ENCODE results near the gene DCTN1. TPM values are rescaled to one million over a fixed set of nuclear protein-coding genes. Genes with fewer than 3 reads are reported as not detected.

The DCTN1 gene
- polyA plus RNA-seq, 3 donors: 137 to 143 (median 140) TPM

DNA sequence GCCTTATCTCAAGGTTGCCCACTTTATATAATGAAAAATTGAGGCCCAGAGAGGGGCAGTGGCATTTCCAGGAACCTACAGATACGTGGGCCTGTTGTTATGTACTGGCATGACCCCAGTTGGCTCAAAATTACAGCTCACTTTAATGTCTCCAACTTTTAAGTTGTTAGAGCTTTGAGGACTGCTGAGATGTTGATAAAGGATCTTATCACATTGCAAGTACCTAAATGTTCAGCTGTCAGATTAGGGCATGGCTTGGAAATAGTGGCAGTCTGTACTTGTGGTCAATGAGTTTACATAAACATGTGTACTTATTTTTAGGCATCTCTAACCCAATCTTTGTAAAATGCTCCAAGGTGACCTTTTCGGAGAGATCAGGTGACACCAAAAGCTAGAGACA, 51.5 kb downstream of the DCTN1 start:
- DNase-seq (ENCODE audit: low read depth in 3 of 3, low spot score in 2 of 3): no peak

GRCh38 chr2:74328074-74328473, 52.0 kb downstream of the DCTN1 start:
- DNase-seq (ENCODE audit: low read depth in 3 of 3, low spot score in 2 of 3): no peak

- no peak for DNase-seq (ENCODE audit: low read depth in 3 of 3, low spot score in 2 of 3)
Observed at GRCh38 chr2:74327627-74328026, 52.5 kb downstream of the DCTN1 start.

GRCh38 chr2:74327199-74327598, 52.9 kb downstream of the DCTN1 start:
- no peak for DNase-seq (ENCODE audit: low read depth in 3 of 3, low spot score in 2 of 3)

- no peak for DNase-seq (ENCODE audit: low read depth in 3 of 3, low spot score in 2 of 3)
Observed at GRCh38 chr2:74325815-74326214, 54.3 kb downstream of the DCTN1 start.

DNA sequence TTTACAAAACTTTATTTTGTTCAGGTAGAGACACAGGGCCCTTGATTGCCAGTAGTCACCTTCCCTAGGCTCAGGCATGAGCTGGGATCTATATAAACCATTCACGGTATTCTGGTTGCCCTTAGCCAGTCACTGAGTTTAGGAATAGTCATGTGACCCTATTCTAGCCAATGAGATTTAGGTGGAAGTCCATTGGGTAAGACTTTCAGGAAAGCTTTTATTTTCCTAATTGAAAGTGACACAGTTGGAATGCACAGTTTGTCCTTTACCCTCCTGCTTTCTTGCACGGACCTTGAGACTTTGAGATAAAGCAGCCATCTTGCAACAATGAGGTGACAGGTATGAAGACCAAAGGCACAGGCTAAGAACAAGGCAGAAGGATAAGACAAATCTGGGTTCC, 58.4 kb downstream of the DCTN1 start:
- DNase-seq (ENCODE audit: low read depth in 3 of 3, low spot score in 2 of 3): no peak

GRCh38 chr2:74317701-74318100, 62.4 kb downstream of the DCTN1 start:
- DNase-seq (ENCODE audit: low read depth in 3 of 3, low spot score in 2 of 3): no peak

- no peak for DNase-seq (ENCODE audit: low read depth in 3 of 3, low spot score in 2 of 3)
Observed at GRCh38 chr2:74316627-74317295, 63.4 kb downstream of the DCTN1 start.

GRCh38 chr2:74314107-74314506, 66.0 kb downstream of the DCTN1 start:
- no peak for DNase-seq (ENCODE audit: low read depth in 3 of 3, low spot score in 2 of 3)

DNA sequence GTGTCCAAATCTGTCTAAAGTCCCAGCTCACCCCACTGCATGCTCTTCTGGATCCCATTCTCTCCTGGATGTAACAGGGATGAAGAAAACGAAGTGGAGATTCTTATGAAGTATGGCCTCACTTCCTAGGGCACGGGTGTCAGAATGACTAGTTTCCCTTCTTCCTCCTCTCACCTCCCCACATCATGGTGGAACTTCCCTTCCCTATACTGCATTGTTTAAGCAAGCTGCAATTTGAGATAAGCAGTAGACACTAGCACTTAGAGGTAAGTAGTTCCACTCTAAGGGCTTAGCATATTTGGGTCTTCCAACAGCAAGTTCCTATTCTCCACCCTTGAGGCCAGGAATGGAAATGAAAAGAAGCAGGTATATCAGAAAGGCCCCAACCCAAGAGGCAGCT, 66.6 kb downstream of the DCTN1 start:
- no peak for DNase-seq (ENCODE audit: low read depth in 3 of 3, low spot score in 2 of 3)

DNA sequence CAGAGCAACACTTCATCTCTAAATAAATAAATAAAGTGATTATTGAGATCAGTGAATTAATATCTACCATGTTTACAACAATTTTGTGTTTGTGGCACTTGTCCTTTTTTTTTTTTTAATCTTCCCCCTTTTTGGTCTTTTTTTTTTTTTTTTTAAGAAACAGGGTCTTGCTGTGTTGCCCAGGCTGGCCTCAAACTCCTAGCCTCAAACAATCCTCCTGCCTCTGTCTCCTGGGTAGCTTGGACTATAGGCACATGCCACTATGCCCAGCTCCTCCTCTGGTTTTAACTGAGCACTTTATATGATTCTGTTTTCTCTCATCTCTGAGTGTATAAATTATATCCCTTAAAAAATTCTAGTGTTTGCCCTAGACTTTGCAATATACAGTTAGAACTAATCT, 67.2 kb downstream of the DCTN1 start:
- DNase-seq (ENCODE audit: low read depth in 3 of 3, low spot score in 2 of 3): no peak

Other genes starting within 250 kb of the DCTN1 start
- 10 to 100 TPM; 22.6 to 28.9 (median 27.5) TPM for gene BOLA3, start 232.4 kb downstream of the DCTN1 start, polyA plus RNA-seq (ENCODE audit: insufficient read length in 3 of 3)
- 10 to 100 TPM; 96.4 to 99.9 (median 98.6) TPM for gene MOB1A, start 201.4 kb downstream of the DCTN1 start, polyA plus RNA-seq (ENCODE audit: insufficient read length in 3 of 3)
- gene MTHFD2, start 181.7 kb downstream of the DCTN1 start, polyA plus RNA-seq (ENCODE audit: insufficient read length in 3 of 3): 10 to 100 TPM; 26.9 to 31.0 (median 29.8) TPM
- gene SLC4A5, start 36.9 kb downstream of the DCTN1 start, polyA plus RNA-seq (ENCODE audit: insufficient read length in 3 of 3): 1 to 10 TPM; 1.4 to 2.2 (median 2.2) TPM
- gene C2orf81, start 41.3 kb upstream of the DCTN1 start, polyA plus RNA-seq (ENCODE audit: insufficient read length in 3 of 3): 1 to 10 TPM; 4.4 to 6.6 (median 5.7) TPM
- gene WDR54, start 41.4 kb upstream of the DCTN1 start, polyA plus RNA-seq (ENCODE audit: insufficient read length in 3 of 3): 10 to 100 TPM; 35.9 to 40.2 (median 36.5) TPM
- gene RTKN, start 61.6 kb upstream of the DCTN1 start, polyA plus RNA-seq (ENCODE audit: insufficient read length in 3 of 3): 10 to 100 TPM; 55.3 to 59.0 (median 55.9) TPM
- gene INO80B, start 74.8 kb upstream of the DCTN1 start, polyA plus RNA-seq (ENCODE audit: insufficient read length in 3 of 3): 10 to 100 TPM; 14.6 to 29.6 (median 24.2) TPM
- 100 to 1,000 TPM in 1 of 3 donors, 10 to 100 TPM in 2; 90.1 to 101 (median 96.6) TPM for gene WBP1, start 78.1 kb upstream of the DCTN1 start, polyA plus RNA-seq (ENCODE audit: insufficient read length in 3 of 3)
- gene MOGS, start 85.1 kb upstream of the DCTN1 start, polyA plus RNA-seq (ENCODE audit: insufficient read length in 3 of 3): 10 to 100 TPM; 43.6 to 56.1 (median 47.2) TPM
- gene MRPL53, start 92.4 kb upstream of the DCTN1 start, polyA plus RNA-seq (ENCODE audit: insufficient read length in 3 of 3): 10 to 100 TPM; 37.1 to 43.6 (median 38.9) TPM
- 10 to 100 TPM in 2 of 3 donors, 1 to 10 TPM in 1; 7.7 to 10.6 (median 10.1) TPM for gene CCDC142, start 102.7 kb upstream of the DCTN1 start, polyA plus RNA-seq (ENCODE audit: insufficient read length in 3 of 3)
- 10 to 100 TPM; 24.4 to 26.6 (median 24.9) TPM for gene TTC31, start 102.8 kb upstream of the DCTN1 start, polyA plus RNA-seq (ENCODE audit: insufficient read length in 3 of 3)
- 1 to 10 TPM; 1.4 to 3.5 (median 1.7) TPM for gene LBX2, start 119.3 kb upstream of the DCTN1 start, polyA plus RNA-seq (ENCODE audit: insufficient read length in 3 of 3)
- gene PCGF1, start 127.4 kb upstream of the DCTN1 start, polyA plus RNA-seq (ENCODE audit: insufficient read length in 3 of 3): 10 to 100 TPM; 27.6 to 27.8 (median 27.6) TPM
- under 1 TPM in 1 of 3 donors, not detected in 2; 0.06 TPM for gene TLX2, start 134.1 kb upstream of the DCTN1 start, polyA plus RNA-seq (ENCODE audit: insufficient read length in 3 of 3)
- under 1 TPM; 0.08 to 0.18 (median 0.12) TPM for gene DQX1, start 145.9 kb upstream of the DCTN1 start, polyA plus RNA-seq (ENCODE audit: insufficient read length in 3 of 3)
- 10 to 100 TPM; 92.5 to 99.8 (median 97.0) TPM for gene AUP1, start 149.4 kb upstream of the DCTN1 start, polyA plus RNA-seq (ENCODE audit: insufficient read length in 3 of 3)
- gene HTRA2, start 149.6 kb upstream of the DCTN1 start, polyA plus RNA-seq (ENCODE audit: insufficient read length in 3 of 3): 10 to 100 TPM; 32.3 to 35.8 (median 33.1) TPM
- gene LOXL3, start 173.6 kb upstream of the DCTN1 start, polyA plus RNA-seq (ENCODE audit: insufficient read length in 3 of 3): 1 to 10 TPM; 9.2 to 9.9 (median 9.8) TPM
- gene DOK1, start 174.4 kb upstream of the DCTN1 start, polyA plus RNA-seq (ENCODE audit: insufficient read length in 3 of 3): 1 to 10 TPM; 8.0 to 9.8 (median 8.6) TPM